Keratinocyte (primary cell): ENCODE measurements around the gene SLC15A3. TPM values are rescaled to one million over a fixed set of nuclear protein-coding genes. Genes with fewer than 3 reads are reported as not detected.
A peak's percentile ranks its signal among the peaks of the same experiment; 100 is the strongest.

Source experiments
- DNase-seq: peaks from one replicate; pipeline ENCODE4 v3.0.0-alpha.2; 2011; ENCODE audit warnings: low read depth, missing footprints, low spot score
- FAIRE-seq: peaks from 2 replicates; lab custom pipeline; 2011; peaks lifted over from hg19 to GRCh38; lab: Jason Lieb, UNC
- H2AFZ ChIP-seq: 2 replicates; pipeline ENCODE4 v1.6.0; 2012; ENCODE audit warnings: low read length, control low read depth, inconsistent platforms; ENCODE audit not compliant: control insufficient read depth
- H3K27ac ChIP-seq: 2 replicates; pipeline ENCODE4 v1.5.1; 2011; ENCODE audit warnings: low read length; ENCODE audit not compliant: control insufficient read depth, insufficient read depth
- H3K27me3 ChIP-seq: 3 replicates; pipeline ENCODE4 v1.6.0; 2011; ENCODE audit warnings: low read length; ENCODE audit not compliant: control insufficient read depth, insufficient read depth; ENCODE audit errors: extremely low read depth
- H3K36me3 ChIP-seq, 2 experiments: 2 replicates in 1 of 2; 3 replicates in 1 of 2; pipeline ENCODE4 v1.5.1; 2011; ENCODE audit warnings: low read length in 2 of 2, mild to moderate bottlenecking in 1 of 2; ENCODE audit not compliant: control insufficient read depth in 2 of 2, insufficient read depth in 2 of 2; ENCODE audit errors: extremely low read depth in 1 of 2
- H3K4me1 ChIP-seq: 3 replicates; pipeline ENCODE4 v1.5.1; 2011; ENCODE audit warnings: low read length; ENCODE audit not compliant: control insufficient read depth, insufficient read depth; ENCODE audit errors: extremely low read depth
- H3K4me2 ChIP-seq: 3 replicates; pipeline ENCODE4 v1.6.0; 2011; ENCODE audit warnings: low read depth, low read length; ENCODE audit not compliant: control insufficient read depth, insufficient read depth; ENCODE audit errors: extremely low read depth
- H3K4me3 ChIP-seq, 3 experiments: fragments of 200-600 bp in 1 of 3; sonication (generic) in 1 of 3; 2 replicates in 2 of 3; 3 replicates in 1 of 3; pipeline ENCODE4 v1.5.1; 2011 to 2016; ENCODE audit warnings: low read length in 3 of 3, mild to moderate bottlenecking in 3 of 3, control low read depth in 2 of 3, inconsistent platforms in 1 of 3, low read depth in 1 of 3, mixed read lengths in 1 of 3, mixed run types in 1 of 3, moderate library complexity in 1 of 3; ENCODE audit not compliant: control insufficient read depth in 2 of 3, insufficient read depth in 2 of 3; ENCODE audit errors: extremely low read depth in 1 of 3
- H3K79me2 ChIP-seq: 2 replicates; pipeline ENCODE4 v1.6.0; 2012; ENCODE audit warnings: low read length; ENCODE audit not compliant: control insufficient read depth, insufficient read depth
- H3K9ac ChIP-seq: 3 replicates; pipeline ENCODE4 v1.6.0; 2011; ENCODE audit warnings: low read length; ENCODE audit not compliant: control insufficient read depth, insufficient read depth; ENCODE audit errors: extremely low read depth
- H3K9me1 ChIP-seq: 3 replicates; pipeline ENCODE4 v1.6.0; 2011; ENCODE audit warnings: low read length; ENCODE audit not compliant: control insufficient read depth, insufficient read depth; ENCODE audit errors: extremely low read depth
- H3K9me3 ChIP-seq: 2 replicates; pipeline ENCODE4 v1.5.1; 2012; ENCODE audit warnings: low read depth, low read length; ENCODE audit not compliant: control insufficient read depth
- H4K20me1 ChIP-seq: 3 replicates; pipeline ENCODE4 v1.6.0; 2011; ENCODE audit warnings: low read length; ENCODE audit not compliant: control insufficient read depth, insufficient read depth; ENCODE audit errors: extremely low read depth
- CTCF ChIP-seq, 3 experiments: IDR thresholded peaks in 1 of 3; conservative IDR thresholded peaks in 1 of 3; optimal IDR thresholded peaks in 1 of 3; 2 replicates in 2 of 3; 3 replicates in 1 of 3; pipeline versions ENCODE3 to v1.5.1; 2011; ENCODE audit warnings: low read length in 3 of 3, mild to moderate bottlenecking in 3 of 3, moderate library complexity in 2 of 3, control low read depth in 1 of 3, inconsistent platforms in 1 of 3; ENCODE audit not compliant: insufficient read depth in 2 of 3; ENCODE audit errors: extremely low read depth in 1 of 3
- EZH2 ChIP-seq: IDR thresholded peaks from one replicate; pipeline ENCODE4 v1.6.1; 2012; ENCODE audit warnings: inconsistent platforms, mild to moderate bottlenecking, low read length, moderate library complexity
- dilution Hi-C: fragments of 300-500 bp; cut with MboI; formaldehyde crosslinking; loops from one replicate; pipeline ENCODE4 v1.7.0; 2020; ENCODE audit warnings: low sequenced_read_pairs; ENCODE audit not compliant: extremely low pct_ligation_motif_present
- polyA plus RNA-seq, 5 experiments: library from polyadenylated mRNA; depleted of rRNA in 3 of 5; stranded (reverse) in 3 of 5; stranded (forward) in 1 of 5; unstranded in 1 of 5; fragments of >200 nt; gene quantifications; 1 replicate in 1 of 5; 2 replicates in 3 of 5; 3 replicates in 1 of 5; pipeline versions ENCODE4 v1.2.1 to v1.2.3, GENCODE V29; 2011 to 2012; ENCODE audit warnings: missing spikeins in 2 of 5, low read depth in 1 of 5, low replicate concordance in 1 of 5

The SLC15A3 gene
- polyA plus RNA-seq, 1 donor (not counting 4 experiments of a cell fraction or from before 2014, with no cell fraction given): 1.0 TPM

GRCh38 chr11:60912851-60913528 is 39.0 kb downstream of the SLC15A3 start:
- dilution Hi-C loops: no loop called here
- peaks cover 2% of the 10 kb centered on the region for H3K9me1 ChIP-seq
- peak overlapping the region; percentile 71 for H3K4me2 ChIP-seq
- FAIRE-seq: no peak
- no peak overlapping the region for H3K4me3 ChIP-seq
- no peak overlapping the region for H3K27ac ChIP-seq
- no peak for TF ChIP-seq EZH2
- TF ChIP-seq CTCF (optimal IDR thresholded peaks at IDR 0.05 in 1 of 3, IDR thresholded peaks at IDR 0.05 in 1 of 3, conservative IDR thresholded peaks at IDR 0.05 in 1 of 3; ENCODE audit: extremely low read depth in 1 of 3, insufficient read depth in 2 of 3, low read length in 3 of 3): no peak
- peaks cover 22% of the 10 kb centered on the region for H3K79me2 ChIP-seq
- H4K20me1 ChIP-seq: no peaks in the 10 kb centered on the region
- H3K9ac ChIP-seq: peak overlapping the region; percentile 77
- H2AFZ ChIP-seq: peak overlapping the region; percentile 83
- no peaks in the 10 kb centered on the region for H3K36me3 ChIP-seq
- no peak for DNase-seq
- peaks cover 34% of the 10 kb centered on the region for H3K4me1 ChIP-seq
- no peaks in the 10 kb centered on the region for H3K27me3 ChIP-seq
- H3K9me3 ChIP-seq: no peaks in the 10 kb centered on the region

- no peak for DNase-seq
- Histone ChIP-seq H3K27me3 (no peaks in the 10 kb centered on the region), H4K20me1 (no peaks in the 10 kb centered on the region), H3K9ac (no peak overlapping the region), H2AFZ (no peak overlapping the region), H3K4me1 (peaks cover 28% of the 10 kb centered on the region), H3K9me3 (no peaks in the 10 kb centered on the region), H3K79me2 (peaks cover 21% of the 10 kb centered on the region), H3K9me1 (peaks cover 2% of the 10 kb centered on the region), H3K4me2 (no peak overlapping the region), H3K36me3 (no peaks in the 10 kb centered on the region), H3K4me3 (no peak overlapping the region), H3K27ac (no peak overlapping the region)
- FAIRE-seq: no peak
- no peak for TF ChIP-seq CTCF (optimal IDR thresholded peaks at IDR 0.05 in 1 of 3, IDR thresholded peaks at IDR 0.05 in 1 of 3, conservative IDR thresholded peaks at IDR 0.05 in 1 of 3; ENCODE audit: extremely low read depth in 1 of 3, insufficient read depth in 2 of 3, low read length in 3 of 3)
- TF ChIP-seq EZH2: no peak
- dilution Hi-C loops: no loop called here
Observed at GRCh38 chr11:60912223-60912850, 39.6 kb downstream of the SLC15A3 start.
